A673 (cell line): Measurements from ENCODE around the gene MAGEA9. TPM values are rescaled to one million over a fixed set of nuclear protein-coding genes. Genes with fewer than 3 reads are reported as not detected.

Experiments used
- BruUV-seq: library from RNA; stranded (reverse); fragments of 400-500 nt; replicated peaks from 2 replicates; lab custom pipeline; 2021; lab: Mats Ljungman, UMichigan
- CTCF ChIA-PET: fragments of 300-600 bp; sonication (Branson Sonifier 250); formaldehyde crosslinking; loops from one replicate; lab custom pipeline; 2022; ENCODE audit warnings: antibody characterized with exemption; lab: Charles Lee
- POLR2A ChIA-PET: fragments of 300-600 bp; sonication (Branson Sonifier 250); formaldehyde crosslinking; loops from one replicate; lab custom pipeline; 2022; ENCODE audit warnings: antibody characterized with exemption; ENCODE audit not compliant: low non-redundant PET; lab: Charles Lee
- DNase-seq: peaks from one replicate; pipeline ENCODE4 v3.0.0-alpha.2; 2015; ENCODE audit warnings: low spot score
- H3K27ac ChIP-seq: fragments of 200-600 bp; sonication (generic); 2 replicates; pipeline ENCODE4 v1.5.1; 2016; ENCODE audit warnings: mixed run types, low read depth, mild to moderate bottlenecking, mixed read lengths, antibody characterized with exemption, low read length; ENCODE audit not compliant: poor library complexity, severe bottlenecking
- H3K27me3 ChIP-seq: fragments of 200-600 bp; sonication (generic); replicated peaks from 2 replicates; pipeline ENCODE4 v1.6.1; 2017; ENCODE audit warnings: mixed run types, low read depth, mild to moderate bottlenecking, mixed read lengths, antibody characterized with exemption, low read length; ENCODE audit not compliant: insufficient read depth, poor library complexity
- H3K36me3 ChIP-seq: fragments of 200-600 bp; sonication (generic); 2 replicates; pipeline ENCODE4 v1.6.1; 2016; ENCODE audit warnings: mixed run types, mild to moderate bottlenecking, mixed read lengths, antibody characterized with exemption, low read length; ENCODE audit not compliant: insufficient read depth, poor library complexity, severe bottlenecking
- H3K4me1 ChIP-seq: fragments of 200-600 bp; sonication (generic); 2 replicates; pipeline ENCODE4 v1.6.1; 2017; ENCODE audit warnings: mixed run types, mild to moderate bottlenecking, mixed read lengths, antibody characterized with exemption, low read length; ENCODE audit not compliant: insufficient read depth, poor library complexity, severe bottlenecking
- H3K4me3 ChIP-seq: fragments of 200-600 bp; sonication (generic); 2 replicates; pipeline ENCODE4 v1.5.1; 2016; ENCODE audit warnings: low read depth, mixed run types, mild to moderate bottlenecking, mixed read lengths, low read length; ENCODE audit not compliant: poor library complexity, severe bottlenecking
- H3K9me3 ChIP-seq: fragments of 200-600 bp; sonication (generic); 2 replicates; pipeline ENCODE4 v1.6.1; 2016; ENCODE audit warnings: mixed run types, low read depth, mild to moderate bottlenecking, mixed read lengths, antibody characterized with exemption, low read length; ENCODE audit not compliant: poor library complexity, severe bottlenecking
- CTCF ChIP-seq: fragments of 300-800, 200-600 bp; sonication (generic); conservative IDR thresholded peaks from 2 replicates; pipeline ENCODE4 v1.5.1; 2017; ENCODE audit warnings: low read depth, mild to moderate bottlenecking, antibody characterized with exemption, low read length, moderate library complexity, mixed read lengths
- EZH2 ChIP-seq: fragments of 200-600 bp; sonication (generic); IDR thresholded peaks from 2 replicates; pipeline ENCODE4 v1.6.1; 2017; ENCODE audit warnings: borderline replicate concordance, low read depth, mild to moderate bottlenecking, mixed read lengths, antibody characterized with exemption, low read length; ENCODE audit not compliant: poor library complexity, severe bottlenecking
- intact Hi-C: fragments of 100-400 bp; cut with micrococcal nuclease; formaldehyde crosslinking; loops from one replicate; pipeline ENCODE4 v1.10.0; 2022; ENCODE audit not compliant: unreplicated experiment
- total RNA-seq: library from RNA; stranded (reverse); gene quantifications from 2 replicates; pipeline ENCODE4 v1.2.3, GENCODE V29; 2021

Gene MAGEA9
- total RNA-seq, 1 experiment from 2014 or later, result not detected

DNA sequence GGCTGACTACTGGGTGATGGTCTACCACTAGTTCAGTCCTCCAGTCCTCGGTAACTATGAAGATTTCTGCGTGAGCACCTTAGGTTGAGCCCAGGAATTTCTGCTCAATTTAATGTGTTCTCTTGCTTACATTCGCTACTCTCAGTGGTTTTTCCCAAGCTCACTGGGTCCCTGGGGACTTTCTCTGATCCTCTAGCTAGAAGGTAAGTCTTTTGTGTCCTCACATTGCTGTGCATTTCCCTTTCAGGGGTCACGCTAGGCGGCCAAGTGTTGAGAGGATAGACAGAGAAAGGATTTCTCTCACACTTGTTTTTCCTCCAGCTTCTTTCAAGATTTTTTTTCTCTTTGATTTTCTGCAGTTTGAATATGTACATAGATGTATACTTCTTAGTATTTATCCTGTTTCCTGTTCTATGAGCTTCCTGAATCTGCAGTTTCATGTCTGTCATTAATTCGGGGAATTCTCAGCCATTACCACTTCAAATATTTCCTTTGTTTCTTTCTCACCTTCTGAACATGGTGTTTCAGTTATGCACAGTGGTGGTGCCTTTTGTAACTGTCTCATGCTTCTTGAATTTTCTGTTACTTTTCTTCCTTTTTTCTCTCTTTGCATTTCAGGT lies 17.5 kb downstream of the MAGEA9 start:
- no peaks in the 10 kb centered on the region for H3K4me1 ChIP-seq
- CTCF ChIA-PET, result no interaction called here
- DNase-seq, result no peak
- intact Hi-C loops, result no loop called here
- POLR2A ChIA-PET, result no interaction called here
- no peak overlapping the region for H3K4me3 ChIP-seq
- no TSS peak for BruUV-seq
- no peak overlapping the region for H3K27ac ChIP-seq
- no peaks in the 10 kb centered on the region for H3K36me3 ChIP-seq
- no peaks in the 10 kb centered on the region for H3K27me3 ChIP-seq
- TF ChIP-seq EZH2 (no peak), CTCF (no peak)
- H3K9me3 ChIP-seq, result no peaks in the 10 kb centered on the region

- no peak for TF ChIP-seq EZH2
- no peak for TF ChIP-seq CTCF
- intact Hi-C loops, result no loop called here
Observed at GRCh38 chrX:149799938-149800337, 18.2 kb downstream of the MAGEA9 start.

DNA sequence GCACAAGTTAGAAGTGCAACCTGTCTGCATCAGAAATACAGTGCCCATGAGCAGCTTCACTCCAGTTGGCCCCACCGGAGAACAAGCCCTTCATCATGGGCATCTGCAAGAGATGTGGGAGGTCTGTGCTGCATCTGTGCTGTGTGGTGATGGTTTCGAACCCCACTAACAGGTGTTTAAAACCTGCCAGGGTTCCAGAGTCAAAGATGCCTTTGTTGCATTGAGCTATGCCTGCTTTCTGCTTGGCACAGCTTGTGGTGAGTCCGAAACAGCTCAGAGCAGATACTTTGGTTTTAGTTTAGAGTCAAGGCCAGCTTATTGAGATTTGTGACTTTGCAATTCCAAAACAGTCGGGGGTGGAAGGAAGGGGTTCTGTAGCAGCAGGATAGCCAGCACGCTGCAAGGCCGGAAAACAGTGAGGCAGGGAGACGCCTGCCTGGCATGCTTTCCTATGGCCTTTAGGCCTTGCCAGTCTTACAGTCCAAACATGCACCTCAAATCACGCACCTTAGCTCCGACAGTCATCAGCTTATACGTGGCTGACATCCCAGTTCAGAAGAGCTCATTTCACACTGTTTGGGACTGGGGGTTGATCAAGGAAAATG lies 21.8 kb downstream of the MAGEA9 start:
- DNase-seq, result no peak
- BruUV-seq, result no TSS peak
- Histone ChIP-seq H3K36me3 (no peaks in the 10 kb centered on the region), H3K9me3 (no peaks in the 10 kb centered on the region), H3K27me3 (no peaks in the 10 kb centered on the region), H3K27ac (no peak overlapping the region), H3K4me3 (no peak overlapping the region), H3K4me1 (no peaks in the 10 kb centered on the region)
- ChIA-PET POLR2A (no interaction called here), CTCF (no interaction called here)
- TF ChIP-seq CTCF (no peak), EZH2 (no peak)
- intact Hi-C loops, result no loop called here

More at GRCh38 chrX:149799938-149800337, 18.2 kb downstream of the MAGEA9 start:
- BruUV-seq, result no TSS peak
- peak; percentile 3 for DNase-seq
- Histone ChIP-seq H3K4me1 (no peaks in the 10 kb centered on the region), H3K9me3 (no peaks in the 10 kb centered on the region), H3K27me3 (no peaks in the 10 kb centered on the region), H3K36me3 (no peaks in the 10 kb centered on the region), H3K27ac (no peak overlapping the region), H3K4me3 (no peak overlapping the region)
- ChIA-PET POLR2A (no interaction called here), CTCF (no interaction called here)
